ENCODE data around the gene INHBB.

- TF ChIP-seq CTCF (IDR thresholded peaks at IDR 0.05): peak in 3 of 6 experiments; percentile 12 to 28 (median 27)
- no peak for TF ChIP-seq POLR2A (IDR thresholded peaks at IDR 0.05)
- no peak for TF ChIP-seq POLR2AphosphoS5 (IDR thresholded peaks at IDR 0.05)
- TF ChIP-seq EP300 (IDR thresholded peaks at IDR 0.05): no peak
Measured at GRCh38 chr2:120344214-120344975, 1.5 kb upstream of the INHBB start.
